ENCODE data around the gene TMCO4.
"Not testable (repeated sequence)": the region's sequence is repeated elsewhere in the genome, so short reads cannot be mapped to it uniquely, and the experiment has no call there.

Gene TMCO4

GRCh38 chr1:19812875-19813642 lies 13.3 kb upstream of the TMCO4 start:
- DNase-seq: no peak

GRCh38 chr1:19811206-19811851 lies 11.6 kb upstream of the TMCO4 start:
- no peak for DNase-seq

- DNase-seq: no peak
Measured at GRCh38 chr1:19809044-19809750, 9.5 kb upstream of the TMCO4 start.

GRCh38 chr1:19808351-19808750 lies 8.6 kb upstream of the TMCO4 start:
- no peak for DNase-seq

- DNase-seq: peak; percentile 68
Measured at GRCh38 chr1:19804831-19805251, 5.1 kb upstream of the TMCO4 start.

GRCh38 chr1:19802269-19802668 lies 2.6 kb upstream of the TMCO4 start:
- DNase-seq: no peak

- peak; percentile 45 for DNase-seq
Measured at GRCh38 chr1:19800076-19800804, 524 bp upstream of the TMCO4 start.

- DNase-seq: no peak
Measured at GRCh38 chr1:19798486-19799229, 1.1 kb downstream of the TMCO4 start.

GRCh38 chr1:19797827-19798226 lies 1.9 kb downstream of the TMCO4 start:
- DNase-seq: no peak

GRCh38 chr1:19794583-19794982 lies 5.1 kb downstream of the TMCO4 start:
- DNase-seq: no peak

GRCh38 chr1:19793360-19794046 lies 6.2 kb downstream of the TMCO4 start:
- DNase-seq: no peak

GRCh38 chr1:19792237-19793002 lies 7.3 kb downstream of the TMCO4 start:
- no peak for DNase-seq

GRCh38 chr1:19790061-19790975 lies 9.4 kb downstream of the TMCO4 start:
- DNase-seq: not testable (repeated sequence)

- DNase-seq: no peak
Measured at GRCh38 chr1:19786988-19787423, 12.7 kb downstream of the TMCO4 start.

GRCh38 chr1:19785660-19786059 lies 14.1 kb downstream of the TMCO4 start:
- no peak for DNase-seq

- no peak for DNase-seq
Measured at GRCh38 chr1:19780267-19780877, 19.3 kb downstream of the TMCO4 start.

- DNase-seq: no peak
Measured at GRCh38 chr1:19776933-19777332, 22.8 kb downstream of the TMCO4 start.

GRCh38 chr1:19776287-19776686 lies 23.4 kb downstream of the TMCO4 start:
- DNase-seq: no peak

- no peak for DNase-seq
Measured at GRCh38 chr1:19775831-19776230, 23.9 kb downstream of the TMCO4 start.

Data from kidney glomerular epithelial cell (primary cell).